ENCODE data around the gene BAD.

DNA sequence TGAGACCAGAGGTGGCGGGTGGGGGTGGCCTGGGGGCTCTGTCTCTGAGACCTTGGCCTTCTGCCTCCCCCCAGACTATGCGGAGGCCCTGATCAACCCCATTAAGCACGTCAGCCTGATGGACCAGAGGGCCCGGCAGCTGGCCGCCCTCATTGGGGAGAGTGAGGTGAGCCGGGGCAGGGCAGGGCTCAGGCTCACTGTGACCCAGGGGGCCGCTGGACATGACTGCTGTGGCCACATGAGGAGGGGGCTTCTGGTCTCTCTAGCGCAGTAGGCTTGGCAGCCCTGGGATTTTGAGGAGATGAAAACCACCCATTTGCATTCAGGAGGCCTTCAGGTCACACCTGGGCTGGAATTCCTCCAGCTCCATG, 20.5 kb downstream of the BAD start:
- TF ChIP-seq, protein P1, sequence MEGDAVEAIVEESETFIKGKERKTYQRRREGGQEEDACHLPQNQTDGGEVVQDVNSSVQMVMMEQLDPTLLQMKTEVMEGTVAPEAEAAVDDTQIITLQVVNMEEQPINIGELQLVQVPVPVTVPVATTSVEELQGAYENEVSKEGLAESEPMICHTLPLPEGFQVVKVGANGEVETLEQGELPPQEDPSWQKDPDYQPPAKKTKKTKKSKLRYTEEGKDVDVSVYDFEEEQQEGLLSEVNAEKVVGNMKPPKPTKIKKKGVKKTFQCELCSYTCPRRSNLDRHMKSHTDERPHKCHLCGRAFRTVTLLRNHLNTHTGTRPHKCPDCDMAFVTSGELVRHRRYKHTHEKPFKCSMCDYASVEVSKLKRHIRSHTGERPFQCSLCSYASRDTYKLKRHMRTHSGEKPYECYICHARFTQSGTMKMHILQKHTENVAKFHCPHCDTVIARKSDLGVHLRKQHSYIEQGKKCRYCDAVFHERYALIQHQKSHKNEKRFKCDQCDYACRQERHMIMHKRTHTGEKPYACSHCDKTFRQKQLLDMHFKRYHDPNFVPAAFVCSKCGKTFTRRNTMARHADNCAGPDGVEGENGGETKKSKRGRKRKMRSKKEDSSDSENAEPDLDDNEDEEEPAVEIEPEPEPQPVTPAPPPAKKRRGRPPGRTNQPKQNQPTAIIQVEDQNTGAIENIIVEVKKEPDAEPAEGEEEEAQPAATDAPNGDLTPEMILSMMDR (IDR thresholded peaks at IDR 0.05), result no peak
- TF ChIP-seq EZH2 (IDR thresholded peaks at IDR 0.05) (no peak), EZH2phosphoT487 (IDR thresholded peaks at IDR 0.05) (no peak)
